Muscle of leg (tissue), 16 donors: ENCODE results near the gene HRNR. TPM values are rescaled to one million over a fixed set of nuclear protein-coding genes. Genes with fewer than 3 reads are reported as not detected.
"Not testable (repeated sequence)": the region's sequence is repeated elsewhere in the genome, so short reads cannot be mapped to it uniquely, and the experiment has no call there.

Experiments used
- DNase-seq: peaks from one replicate; pipeline ENCODE4 v3.0.0; 2013
- H3K27ac ChIP-seq: one replicate; pipeline ENCODE4 v1.5.1; 2013; ENCODE audit warnings: mild to moderate bottlenecking, low read length, control low read depth
- H3K27me3 ChIP-seq: one replicate; pipeline ENCODE4 v1.6.1; 2013; ENCODE audit warnings: low read length; ENCODE audit not compliant: control insufficient read depth, insufficient read depth
- H3K36me3 ChIP-seq: one replicate; pipeline ENCODE4 v1.6.1; 2013; ENCODE audit warnings: low read length; ENCODE audit not compliant: control insufficient read depth, insufficient read depth
- H3K4me1 ChIP-seq: one replicate; pipeline ENCODE4 v1.6.1; 2013; ENCODE audit warnings: low read length; ENCODE audit not compliant: control insufficient read depth, insufficient read depth
- H3K4me3 ChIP-seq: one replicate; pipeline ENCODE4 v1.5.1; 2013; ENCODE audit warnings: low read length, control low read depth
- H3K9me3 ChIP-seq: replicated peaks from 2 replicates; pipeline ENCODE4 v1.6.1; 2013; ENCODE audit warnings: low read depth, low read length; ENCODE audit not compliant: control insufficient read depth
- WGBS: methylation state at CpG from one replicate; pipeline ENCODE4 v1.1.5; 2013; ENCODE audit warnings: missing lambda C conversion rate; ENCODE audit not compliant: insufficient coverage; 5-methylcytosine and 5-hydroxymethylcytosine counted together
- long read RNA-seq, 11 donors: transcript quantifications; one replicate each; lab custom pipeline, GENCODE V29; 2026
- polyA plus RNA-seq, 8 donors: library from polyadenylated mRNA; unstranded; fragments of 120-200 nt; gene quantifications; one replicate each; pipeline versions ENCODE4 v1.2.1 to v1.2.3, GENCODE V29; 2013; ENCODE audit warnings: inconsistent platforms in 1 of 8, low replicate concordance in 1 of 8; ENCODE audit not compliant: insufficient read length in 8 of 8, insufficient read depth in 1 of 8
- total RNA-seq: library from RNA; stranded (reverse); fragments of 120-200 nt; gene quantifications from one replicate; pipeline ENCODE4 v1.2.4, GENCODE V29; 2013

HRNR gene
- total RNA-seq: not detected
- polyA plus RNA-seq: under 1 TPM; 0.03 to 0.49 (median 0.17) TPM
- long read RNA-seq, donor 1: 0 reads
- long read RNA-seq, donor 2: 0 reads
- long read RNA-seq, donor 3: 0 reads
- long read RNA-seq, donor 4: 0 reads
- long read RNA-seq, donor 5: 0 reads
- long read RNA-seq, donor 6: 0 reads
- long read RNA-seq, donor 7: 0 reads
- long read RNA-seq, donor 8: 0 reads
- long read RNA-seq, donor 9: 0 reads
- long read RNA-seq, donor 10: 0 reads
- long read RNA-seq, donor 11: 0 reads

- Histone ChIP-seq H3K27me3 (no peaks in the 10 kb centered on the region), H3K4me3 (no peak within 1 kb of the TSS), H3K4me1 (no peaks in the 10 kb centered on the region), H3K27ac (no peak within 1 kb of the TSS), H3K9me3 (peaks cover 7% of the 10 kb centered on the region), H3K36me3 (no peaks in the 10 kb centered on the region)
- WGBS: no CpG with 5 or more reads among the region's 2 CpGs
- DNase-seq: no peak
Measured at GRCh38 chr1:152224093-152224492, at the start of gene HRNR. TSS of gene HRNR (minus strand) at chr1:152224193. CDS start at chr1:152223253, 940 bp downstream.

- not testable (repeated sequence) for H3K4me1 ChIP-seq, H3K36me3 ChIP-seq, H3K27ac ChIP-seq, H3K27me3 ChIP-seq, DNase-seq, H3K9me3 ChIP-seq, H3K4me3 ChIP-seq
- 92% methylated on average over 14 of the region's 21 CpGs for WGBS
Measured at GRCh38 chr1:152256394-152256793, 32.4 kb upstream of the HRNR start.

GRCh38 chr1:152252157-152252556 lies 28.2 kb upstream of the HRNR start:
- WGBS: no CpG with 5 or more reads among the region's 4 CpGs
- no peaks in the 10 kb centered on the region for H3K36me3 ChIP-seq

GRCh38 chr1:152251391-152251790 lies 27.4 kb upstream of the HRNR start:
- Histone ChIP-seq H3K27me3 (no peaks in the 10 kb centered on the region), H3K4me3 (no peak overlapping the region), H3K36me3 (no peaks in the 10 kb centered on the region), H3K4me1 (no peaks in the 10 kb centered on the region), H3K27ac (no peak overlapping the region), H3K9me3 (no peaks in the 10 kb centered on the region)
- no peak for DNase-seq
- no CpG with 5 or more reads among the region's 2 CpGs for WGBS

More at GRCh38 chr1:152252157-152252556, 28.2 kb upstream of the HRNR start:
- H3K4me3 ChIP-seq: no peak overlapping the region
- no peaks in the 10 kb centered on the region for H3K27me3 ChIP-seq
- no peaks in the 10 kb centered on the region for H3K9me3 ChIP-seq
- no peak for DNase-seq
- no peaks in the 10 kb centered on the region for H3K4me1 ChIP-seq
- H3K27ac ChIP-seq: no peak overlapping the region

GRCh38 chr1:152247316-152247715 lies 23.3 kb upstream of the HRNR start:
- H3K27ac ChIP-seq: no peak overlapping the region
- WGBS: 43% methylated on average over 1 of the region's 1 CpG
- no peaks in the 10 kb centered on the region for H3K27me3 ChIP-seq
- no peaks in the 10 kb centered on the region for H3K36me3 ChIP-seq
- no peak overlapping the region for H3K4me3 ChIP-seq
- no peaks in the 10 kb centered on the region for H3K9me3 ChIP-seq
- DNase-seq: no peak
- no peaks in the 10 kb centered on the region for H3K4me1 ChIP-seq

- no peak overlapping the region for H3K27ac ChIP-seq
- no CpG with 5 or more reads among the region's 2 CpGs for WGBS
Measured at GRCh38 chr1:152244576-152245273, 20.7 kb upstream of the HRNR start.

GRCh38 chr1:152237093-152237492 lies 13.1 kb upstream of the HRNR start:
- Histone ChIP-seq H3K4me1 (no peaks in the 10 kb centered on the region), H3K9me3 (peaks cover 2% of the 10 kb centered on the region), H3K27me3 (no peaks in the 10 kb centered on the region), H3K4me3 (no peak overlapping the region), H3K36me3 (no peaks in the 10 kb centered on the region), H3K27ac (no peak overlapping the region)
- no peak for DNase-seq
- no CpG with 5 or more reads among the region's 1 CpG for WGBS

More at GRCh38 chr1:152244576-152245273, 20.7 kb upstream of the HRNR start:
- no peaks in the 10 kb centered on the region for H3K27me3 ChIP-seq
- H3K4me1 ChIP-seq: no peaks in the 10 kb centered on the region
- no peaks in the 10 kb centered on the region for H3K9me3 ChIP-seq
- H3K4me3 ChIP-seq: no peak overlapping the region
- no peaks in the 10 kb centered on the region for H3K36me3 ChIP-seq
- DNase-seq: no peak

GRCh38 chr1:152228831-152229230 lies 4.8 kb upstream of the HRNR start:
- Histone ChIP-seq H3K9me3 (no peaks in the 10 kb centered on the region), H3K27me3 (no peaks in the 10 kb centered on the region), H3K27ac (no peak overlapping the region), H3K36me3 (no peaks in the 10 kb centered on the region), H3K4me1 (no peaks in the 10 kb centered on the region), H3K4me3 (no peak overlapping the region)
- whole genome bisulfite sequencing: 50% methylated on average over 2 of the region's 3 CpGs
- no peak for DNase-seq

- Histone ChIP-seq H3K4me1 (no peaks in the 10 kb centered on the region), H3K36me3 (no peaks in the 10 kb centered on the region), H3K4me3 (no peak overlapping the region), H3K9me3 (no peaks in the 10 kb centered on the region), H3K27me3 (no peaks in the 10 kb centered on the region), H3K27ac (no peak overlapping the region)
- WGBS: no CpG with 5 or more reads among the region's 1 CpG
- no peak for DNase-seq
Measured at GRCh38 chr1:152227310-152227928, 3.4 kb upstream of the HRNR start.

- Histone ChIP-seq H3K36me3 (no peaks in the 10 kb centered on the region), H3K27me3 (no peaks in the 10 kb centered on the region), H3K9me3 (peaks cover 3% of the 10 kb centered on the region), H3K27ac (no peak overlapping the region), H3K4me3 (no peak overlapping the region), H3K4me1 (no peaks in the 10 kb centered on the region)
- DNase-seq: no peak
- WGBS: 53% methylated on average over 2 of the region's 3 CpGs
Measured at GRCh38 chr1:152225678-152226077, 1.7 kb upstream of the HRNR start.
